Panc1 (cell line): ENCODE data around the gene MRPS16. TPM values are rescaled to one million over a fixed set of nuclear protein-coding genes. Genes with fewer than 3 reads are reported as not detected.

Experiments
- ATAC-seq: fragments of 200-7000 bp; cut with Tn5 transposase; 2 replicates; pipeline ENCODE4 v1.9.1; 2020; ENCODE audit warnings: mild to moderate bottlenecking, moderate library complexity
- BruUV-seq: library from RNA; stranded (reverse); fragments of 400-500 nt; replicated peaks from 2 replicates; lab custom pipeline; 2021; lab: Mats Ljungman, UMichigan
- CTCF ChIA-PET: fragments of 300-600 bp; sonication (Branson Sonifier 250); formaldehyde crosslinking; loops from one replicate; lab custom pipeline; 2022; ENCODE audit warnings: antibody characterized with exemption; lab: Charles Lee
- POLR2A ChIA-PET: fragments of 300-600 bp; sonication (Branson Sonifier 250); formaldehyde crosslinking; loops from one replicate; lab custom pipeline; 2022; ENCODE audit warnings: antibody characterized with exemption; lab: Charles Lee
- DNase-seq: peaks from one replicate; pipeline ENCODE4 v3.0.0-alpha.2; 2010; ENCODE audit warnings: low read depth, low spot score
- H3K27ac ChIP-seq: 2 replicates; pipeline ENCODE4 v1.5.1; 2011; ENCODE audit warnings: mild to moderate bottlenecking, low read length, inconsistent platforms
- H3K27me3 ChIP-seq: fragments of 200-500 bp; sonication (Bioruptor generic); 2 replicates; pipeline ENCODE4 v1.6.0; 2014; ENCODE audit warnings: low read length, inconsistent platforms; ENCODE audit not compliant: control insufficient read depth, insufficient read depth
- H3K36me3 ChIP-seq: fragments of 200-500 bp; sonication (Bioruptor generic); 2 replicates; pipeline ENCODE4 v1.5.1; 2014; ENCODE audit warnings: inconsistent platforms, mild to moderate bottlenecking, low read length, moderate library complexity; ENCODE audit not compliant: control insufficient read depth, insufficient read depth
- H3K4me1 ChIP-seq: 2 replicates; pipeline ENCODE4 v1.5.1; 2011; ENCODE audit warnings: inconsistent platforms, mild to moderate bottlenecking, low read length, moderate library complexity; ENCODE audit not compliant: control insufficient read depth, insufficient read depth
- H3K4me3 ChIP-seq, 2 experiments: 2 replicates each; pipeline ENCODE4 v1.5.1; 2011 to 2012; ENCODE audit warnings: low read depth in 2 of 2, low read length in 2 of 2, mild to moderate bottlenecking in 2 of 2, inconsistent platforms in 1 of 2, moderate library complexity in 1 of 2
- H3K9me3 ChIP-seq: fragments of 200-500 bp; sonication (Bioruptor generic); 2 replicates; pipeline ENCODE4 v1.5.1; 2014; ENCODE audit warnings: low read depth, mild to moderate bottlenecking, inconsistent platforms, low read length, moderate library complexity; ENCODE audit not compliant: control insufficient read depth, insufficient read depth
- POLR2AphosphoS5 ChIP-seq: IDR thresholded peaks from 2 replicates; pipeline ENCODE4 v1.6.1; 2012; ENCODE audit warnings: mild to moderate bottlenecking, low read depth, low read length, moderate library complexity
- SIN3A ChIP-seq: IDR thresholded peaks from 2 replicates; pipeline ENCODE4 v1.6.1; 2012; ENCODE audit warnings: low read depth, mild to moderate bottlenecking, low read length, moderate library complexity, borderline replicate concordance; ENCODE audit not compliant: insufficient read depth
- TCF7L2 ChIP-seq: IDR thresholded peaks from 2 replicates; pipeline ENCODE4 v1.6.1; 2011; ENCODE audit warnings: mild to moderate bottlenecking, low read depth, low read length, inconsistent platforms
- in situ Hi-C: cut with HindIII; loops from 2 replicates; pipeline ENCODE4 v1.10.0; 2016; ENCODE audit warnings: low sequenced_read_pairs, low pct_unique_long_range_greater_than_20kb
- intact Hi-C: fragments of 100-400 bp; cut with micrococcal nuclease; formaldehyde crosslinking; loops from one replicate; pipeline ENCODE4 v1.10.0; 2022; ENCODE audit not compliant: unreplicated experiment
- total RNA-seq: library from RNA; stranded (reverse); gene quantifications from one replicate; pipeline ENCODE4 v1.2.1, GENCODE V29; 2021; ENCODE audit not compliant: unreplicated experiment
- TF ChIP-seq, protein P1 (sequence below): fragments of 450-650 bp; IDR thresholded peaks from 2 replicates; pipeline ENCODE4 v1.5.1; 2017; ENCODE audit warnings: mild to moderate bottlenecking
- TF ChIP-seq, protein P2 (sequence below), 2 experiments: IDR thresholded peaks; 2 replicates each; pipeline ENCODE4 v1.6.1; 2011 to 2012; ENCODE audit warnings: low read depth in 2 of 2, control low read depth in 1 of 2, low read length in 1 of 2, mild to moderate bottlenecking in 1 of 2, moderate library complexity in 1 of 2; ENCODE audit not compliant: insufficient read depth in 1 of 2

Gene MRPS16
- total RNA-seq, 1 experiment from 2014 or later = 199 TPM

DNA sequence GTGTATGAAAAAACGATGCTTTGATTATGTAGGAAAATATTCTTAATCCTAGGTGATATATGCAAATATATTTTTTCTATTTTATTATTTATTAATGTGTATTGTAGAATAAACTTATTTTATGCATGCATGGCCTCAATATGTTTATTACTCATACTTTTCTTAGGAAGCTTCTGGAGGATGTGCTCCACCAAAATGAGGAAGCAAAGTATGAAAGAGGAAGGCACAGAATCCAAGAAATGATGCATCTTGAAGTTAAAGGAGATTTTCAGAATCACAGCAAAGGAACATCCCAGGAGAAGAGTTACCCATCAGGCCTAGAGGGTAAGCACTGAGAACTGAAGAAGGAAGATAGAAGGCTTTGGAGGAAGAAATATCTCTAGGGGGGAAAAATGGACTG lies 35.0 kb upstream of the MRPS16 start:
- Histone ChIP-seq H3K4me3 (no peak overlapping the region), H3K27me3 (no peaks in the 10 kb centered on the region; the same call in 1 of the 2 replicates), H3K4me1 (no peaks in the 10 kb centered on the region), H3K27ac (no peak overlapping the region), H3K36me3 (no peaks in the 10 kb centered on the region), H3K9me3 (no peaks in the 10 kb centered on the region)
- BruUV-seq = no TSS peak
- CTCF ChIA-PET = no interaction called here
- POLR2A ChIA-PET = no interaction called here
- no peak for ATAC-seq
- intact Hi-C loops (no loop called here), in situ Hi-C loops (no loop called here)
- TF ChIP-seq POLR2AphosphoS5 (no peak), TCF7L2 (no peak), SIN3A (no peak)
- TF ChIP-seq, protein P1, sequence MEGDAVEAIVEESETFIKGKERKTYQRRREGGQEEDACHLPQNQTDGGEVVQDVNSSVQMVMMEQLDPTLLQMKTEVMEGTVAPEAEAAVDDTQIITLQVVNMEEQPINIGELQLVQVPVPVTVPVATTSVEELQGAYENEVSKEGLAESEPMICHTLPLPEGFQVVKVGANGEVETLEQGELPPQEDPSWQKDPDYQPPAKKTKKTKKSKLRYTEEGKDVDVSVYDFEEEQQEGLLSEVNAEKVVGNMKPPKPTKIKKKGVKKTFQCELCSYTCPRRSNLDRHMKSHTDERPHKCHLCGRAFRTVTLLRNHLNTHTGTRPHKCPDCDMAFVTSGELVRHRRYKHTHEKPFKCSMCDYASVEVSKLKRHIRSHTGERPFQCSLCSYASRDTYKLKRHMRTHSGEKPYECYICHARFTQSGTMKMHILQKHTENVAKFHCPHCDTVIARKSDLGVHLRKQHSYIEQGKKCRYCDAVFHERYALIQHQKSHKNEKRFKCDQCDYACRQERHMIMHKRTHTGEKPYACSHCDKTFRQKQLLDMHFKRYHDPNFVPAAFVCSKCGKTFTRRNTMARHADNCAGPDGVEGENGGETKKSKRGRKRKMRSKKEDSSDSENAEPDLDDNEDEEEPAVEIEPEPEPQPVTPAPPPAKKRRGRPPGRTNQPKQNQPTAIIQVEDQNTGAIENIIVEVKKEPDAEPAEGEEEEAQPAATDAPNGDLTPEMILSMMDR = no peak
- TF ChIP-seq, protein P2, sequence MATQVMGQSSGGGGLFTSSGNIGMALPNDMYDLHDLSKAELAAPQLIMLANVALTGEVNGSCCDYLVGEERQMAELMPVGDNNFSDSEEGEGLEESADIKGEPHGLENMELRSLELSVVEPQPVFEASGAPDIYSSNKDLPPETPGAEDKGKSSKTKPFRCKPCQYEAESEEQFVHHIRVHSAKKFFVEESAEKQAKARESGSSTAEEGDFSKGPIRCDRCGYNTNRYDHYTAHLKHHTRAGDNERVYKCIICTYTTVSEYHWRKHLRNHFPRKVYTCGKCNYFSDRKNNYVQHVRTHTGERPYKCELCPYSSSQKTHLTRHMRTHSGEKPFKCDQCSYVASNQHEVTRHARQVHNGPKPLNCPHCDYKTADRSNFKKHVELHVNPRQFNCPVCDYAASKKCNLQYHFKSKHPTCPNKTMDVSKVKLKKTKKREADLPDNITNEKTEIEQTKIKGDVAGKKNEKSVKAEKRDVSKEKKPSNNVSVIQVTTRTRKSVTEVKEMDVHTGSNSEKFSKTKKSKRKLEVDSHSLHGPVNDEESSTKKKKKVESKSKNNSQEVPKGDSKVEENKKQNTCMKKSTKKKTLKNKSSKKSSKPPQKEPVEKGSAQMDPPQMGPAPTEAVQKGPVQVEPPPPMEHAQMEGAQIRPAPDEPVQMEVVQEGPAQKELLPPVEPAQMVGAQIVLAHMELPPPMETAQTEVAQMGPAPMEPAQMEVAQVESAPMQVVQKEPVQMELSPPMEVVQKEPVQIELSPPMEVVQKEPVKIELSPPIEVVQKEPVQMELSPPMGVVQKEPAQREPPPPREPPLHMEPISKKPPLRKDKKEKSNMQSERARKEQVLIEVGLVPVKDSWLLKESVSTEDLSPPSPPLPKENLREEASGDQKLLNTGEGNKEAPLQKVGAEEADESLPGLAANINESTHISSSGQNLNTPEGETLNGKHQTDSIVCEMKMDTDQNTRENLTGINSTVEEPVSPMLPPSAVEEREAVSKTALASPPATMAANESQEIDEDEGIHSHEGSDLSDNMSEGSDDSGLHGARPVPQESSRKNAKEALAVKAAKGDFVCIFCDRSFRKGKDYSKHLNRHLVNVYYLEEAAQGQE (IDR thresholded peaks at IDR 0.05; ENCODE audit: insufficient read depth in 1 of 2, low read depth in 2 of 2, low read length in 1 of 2) = no peak
- DNase-seq = no peak

DNA sequence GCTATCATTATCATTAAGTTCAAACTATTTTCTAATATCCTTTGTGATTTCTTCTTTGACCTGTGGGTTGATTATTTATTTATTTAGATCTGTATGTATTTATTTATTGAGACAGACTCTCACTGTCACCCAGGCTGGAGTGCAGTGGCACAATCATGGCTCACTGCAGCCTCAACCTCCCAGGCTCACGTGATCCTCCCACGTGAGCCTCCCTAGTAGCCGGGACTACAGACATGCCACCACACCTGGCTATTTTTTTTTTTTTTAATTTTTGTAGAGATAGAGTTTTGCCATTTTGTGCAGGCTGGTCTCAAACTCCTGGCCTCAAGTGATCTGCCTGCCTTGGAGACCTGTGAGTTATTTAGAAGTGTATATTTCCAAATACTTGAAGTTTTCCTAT lies 28.7 kb upstream of the MRPS16 start:
- Histone ChIP-seq H3K36me3 (no peaks in the 10 kb centered on the region), H3K27ac (no peak overlapping the region), H3K4me3 (no peak overlapping the region), H3K4me1 (no peaks in the 10 kb centered on the region), H3K9me3 (no peaks in the 10 kb centered on the region), H3K27me3 (peaks cover 4% of the 10 kb centered on the region; the same call in 1 of the 2 replicates)
- no peak for DNase-seq
- POLR2A ChIA-PET = no interaction called here
- in situ Hi-C loops = no loop called here
- CTCF ChIA-PET = no interaction called here
- no peak for TF ChIP-seq TCF7L2
- TF ChIP-seq POLR2AphosphoS5 = no peak
- TF ChIP-seq, protein P1 = no peak
- no peak for TF ChIP-seq SIN3A
- TF ChIP-seq, protein P2 (IDR thresholded peaks at IDR 0.05; ENCODE audit: insufficient read depth in 1 of 2, low read depth in 2 of 2, low read length in 1 of 2) = no peak
- BruUV-seq = no TSS peak
- no peak for ATAC-seq
- intact Hi-C loops = no loop called here
